Vagina (tissue), 2 donors: Measurements from ENCODE around the gene LGALS4. TPM values are rescaled to one million over a fixed set of nuclear protein-coding genes. Genes with fewer than 3 reads are reported as not detected.

Experiments used
- DNase-seq, 2 donors: peaks; one replicate each; pipeline ENCODE4 v3.0.0-alpha.2; 2017; ENCODE audit errors: extremely low spot score in 2 of 2
- H3K27ac ChIP-seq: fragments of 200-600 bp; sonication (generic); one replicate; pipeline ENCODE4 v1.5.1; 2019
- H3K27me3 ChIP-seq: fragments of 200-600 bp; sonication (generic); one replicate; pipeline ENCODE4 v1.5.1; 2019
- H3K36me3 ChIP-seq, 2 donors: fragments of 200-600 bp; sonication (generic); one replicate each; pipeline ENCODE4 v1.5.1; 2017 to 2019
- H3K4me1 ChIP-seq: fragments of 200-600 bp; sonication (generic); one replicate; pipeline ENCODE4 v1.5.1; 2019
- H3K4me3 ChIP-seq, 2 donors: fragments of 200-600 bp; sonication (generic); 1 replicate in 1 of 2; 2 replicates in 1 of 2; pipeline ENCODE4 v1.5.1; 2016 to 2019
- H3K9me3 ChIP-seq: fragments of 200-600 bp; sonication (generic); one replicate; pipeline ENCODE4 v1.5.1; 2019
- CTCF ChIP-seq, 3 experiments: fragments of 450-650 bp in 2 of 3; fragments of 200-600 bp in 1 of 3; sonication (generic) in 1 of 3; IDR thresholded peaks; one replicate each; pipeline ENCODE4 v1.5.1; 2017 to 2019; ENCODE audit warnings: antibody characterized with exemption in 3 of 3, mild to moderate bottlenecking in 2 of 3, moderate library complexity in 2 of 3
- POLR2A ChIP-seq, 2 donors: fragments of 450-650 bp; IDR thresholded peaks; one replicate each; pipeline ENCODE4 v1.6.1; 2017; ENCODE audit warnings: antibody characterized with exemption in 2 of 2, mild to moderate bottlenecking in 2 of 2, moderate library complexity in 2 of 2
- POLR2AphosphoS5 ChIP-seq, 2 donors: sonication (generic); formaldehyde crosslinking; IDR thresholded peaks; one replicate each; pipeline ENCODE4 v1.9.0; 2017; ENCODE audit warnings: antibody characterized with exemption in 2 of 2, mild to moderate bottlenecking in 2 of 2, low read depth in 1 of 2; ENCODE audit not compliant: insufficient read depth in 1 of 2
- intact Hi-C: fragments of 100-400 bp; cut with DNase I; formaldehyde crosslinking; loops from one replicate; pipeline ENCODE4 v1.15.1; 2023
- total RNA-seq: library from RNA; depleted of rRNA; stranded (reverse); fragments of >200 nt; gene quantifications from one replicate; pipeline ENCODE4 v1.2.3, GENCODE V29; 2016

The LGALS4 gene
- total RNA-seq, 1 donor from 2014 or later, result not detected

GRCh38 chr19:38838986-38839761, 26.4 kb upstream of the LGALS4 start:
- Histone ChIP-seq H3K36me3 (peaks cover 20 to 87% of the 10 kb centered on the region in 2 donors), H3K4me1 (peaks cover 62% of the 10 kb centered on the region), H3K9me3 (no peaks in the 10 kb centered on the region), H3K4me3 (no peak overlapping the region), H3K27me3 (no peaks in the 10 kb centered on the region), H3K27ac (peak overlapping the region; percentile 47)
- DNase-seq, result no peak
- intact Hi-C loops, result no loop called here
- TF ChIP-seq CTCF (IDR thresholded peaks at IDR 0.05) (no peak), POLR2AphosphoS5 (IDR thresholded peaks at IDR 0.05; ENCODE audit: insufficient read depth in 1 of 2, low read depth in 1 of 2) (no peak), POLR2A (IDR thresholded peaks at IDR 0.05) (no peak)

DNA sequence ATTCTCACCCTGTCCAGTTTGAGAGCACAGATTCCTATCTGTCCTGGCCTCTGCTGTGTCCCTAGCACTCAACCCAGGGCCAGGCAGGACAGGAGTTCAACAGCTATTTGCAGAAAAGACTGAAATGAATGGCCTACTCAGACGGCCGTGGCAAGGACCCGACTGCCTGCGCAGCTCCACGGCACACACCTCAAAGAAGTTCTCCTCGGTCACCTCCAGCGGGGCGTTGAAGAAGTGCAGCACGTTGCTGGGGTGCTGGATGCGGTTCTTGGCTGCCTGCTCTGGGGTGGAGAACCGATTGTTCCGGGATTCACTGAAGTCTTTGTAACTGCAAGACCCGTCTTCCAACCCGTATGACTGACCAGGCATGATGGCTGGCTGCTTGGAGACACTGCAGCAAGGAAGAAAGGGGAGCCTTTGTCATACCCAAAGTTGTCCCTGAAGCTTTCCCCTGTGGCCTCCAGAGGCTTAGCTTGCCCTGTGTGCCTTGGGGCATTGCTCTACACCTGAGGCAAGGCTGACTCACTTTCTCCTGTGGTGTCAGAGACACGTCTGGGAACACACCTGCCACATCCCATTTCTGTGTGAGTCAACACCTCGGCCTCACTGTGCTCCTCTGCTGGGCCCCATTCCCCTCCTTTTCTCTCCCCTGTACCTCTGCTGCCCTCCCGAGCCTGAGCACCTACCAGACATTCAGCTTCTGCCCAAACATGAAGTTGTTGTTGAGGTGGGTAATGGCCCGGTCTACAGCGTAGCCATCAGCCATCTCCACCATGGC, 25.7 kb upstream of the LGALS4 start:
- no peak for DNase-seq
- Histone ChIP-seq H3K27ac (peak overlapping the region; percentile 47), H3K36me3 (peaks cover 14 to 80% of the 10 kb centered on the region in 2 donors), H3K27me3 (no peaks in the 10 kb centered on the region), H3K4me3 (no peak overlapping the region), H3K4me1 (peaks cover 60% of the 10 kb centered on the region), H3K9me3 (no peaks in the 10 kb centered on the region)
- intact Hi-C loops, result no loop called here
- TF ChIP-seq CTCF (IDR thresholded peaks at IDR 0.05), result no peak
- peak in 1 of 2 donors; percentile 50 for TF ChIP-seq POLR2AphosphoS5 (IDR thresholded peaks at IDR 0.05; ENCODE audit: insufficient read depth in 1 of 2, low read depth in 1 of 2)
- TF ChIP-seq POLR2A (IDR thresholded peaks at IDR 0.05), result no peak

- TF ChIP-seq POLR2AphosphoS5 (IDR thresholded peaks at IDR 0.05; ENCODE audit: insufficient read depth in 1 of 2, low read depth in 1 of 2) (no peak), POLR2A (IDR thresholded peaks at IDR 0.05) (no peak), CTCF (IDR thresholded peaks at IDR 0.05) (no peak)
- H3K27ac ChIP-seq, result peak overlapping the region; percentile 61
- H3K4me1 ChIP-seq, result peaks cover 62% of the 10 kb centered on the region
- no peak overlapping the region for H3K4me3 ChIP-seq
- H3K36me3 ChIP-seq, result peaks cover 13 to 72% of the 10 kb centered on the region in 2 donors
- no peaks in the 10 kb centered on the region for H3K9me3 ChIP-seq
- no peaks in the 10 kb centered on the region for H3K27me3 ChIP-seq
- no peak for DNase-seq
- intact Hi-C loops, result no loop called here
Measured at GRCh38 chr19:38837656-38838121, 24.9 kb upstream of the LGALS4 start.

DNA sequence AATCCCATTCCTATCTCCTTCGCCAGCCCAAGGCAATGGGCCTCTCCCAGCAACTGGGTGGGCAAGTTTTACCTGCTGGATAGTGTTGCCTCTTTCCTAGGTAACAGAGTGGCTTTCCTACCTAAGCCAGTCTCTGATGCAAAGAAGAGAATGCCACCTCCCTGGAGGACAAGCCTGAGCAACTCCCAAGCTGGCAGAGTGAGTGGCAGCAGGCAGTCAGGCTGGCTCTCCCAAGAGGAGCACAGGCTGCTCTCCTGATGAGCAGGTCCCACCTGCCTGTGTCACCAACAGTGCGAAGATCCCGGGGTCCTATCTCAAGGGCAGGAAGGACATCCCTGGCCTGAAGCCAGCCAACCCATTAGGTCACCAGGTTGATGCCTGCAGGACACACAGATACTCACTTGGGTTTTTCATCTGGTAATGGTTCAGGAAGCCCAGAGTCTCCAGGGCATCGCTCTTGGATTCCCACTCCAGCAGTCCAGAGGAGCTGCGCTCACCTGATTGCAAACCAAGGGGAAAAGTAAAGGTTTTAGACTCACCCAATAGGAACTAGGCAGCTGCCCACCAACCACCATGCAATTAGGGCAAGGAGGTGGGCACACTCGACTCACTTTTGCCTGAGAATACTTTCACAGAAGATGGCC, 24.4 kb upstream of the LGALS4 start:
- Histone ChIP-seq H3K27me3 (no peaks in the 10 kb centered on the region), H3K9me3 (no peaks in the 10 kb centered on the region), H3K4me1 (peaks cover 68% of the 10 kb centered on the region), H3K36me3 (peaks cover 13 to 67% of the 10 kb centered on the region in 2 donors), H3K27ac (peak overlapping the region; percentile 61), H3K4me3 (no peak overlapping the region)
- intact Hi-C loops, result no loop called here
- no peak for DNase-seq
- TF ChIP-seq CTCF (IDR thresholded peaks at IDR 0.05) (no peak), POLR2AphosphoS5 (IDR thresholded peaks at IDR 0.05; ENCODE audit: insufficient read depth in 1 of 2, low read depth in 1 of 2) (peak; percentile 53 to 55)
